HTR-8/SVneo (cell line): ENCODE data around the gene RFWD3.
A peak's percentile ranks its signal among the peaks of the same experiment; 100 is the strongest.

Experiments used
- DNase-seq: peaks from one replicate; pipeline ENCODE4 v3.0.0; 2011; ENCODE audit warnings: low spot score, mixed read lengths; ENCODE audit not compliant: insufficient read length
- FAIRE-seq: peaks from 2 replicates; lab custom pipeline; 2011; peaks lifted over from hg19 to GRCh38; lab: Jason Lieb, UNC

The RFWD3 gene

GRCh38 chr16:74625500-74626350 is 41.0 kb downstream of the RFWD3 start:
- DNase-seq (no peak), FAIRE-seq (no peak)

- DNase-seq (no peak), FAIRE-seq (no peak)
These were observed 42.8 kb downstream of the RFWD3 start for GRCh38 chr16:74623839-74624235.

DNA sequence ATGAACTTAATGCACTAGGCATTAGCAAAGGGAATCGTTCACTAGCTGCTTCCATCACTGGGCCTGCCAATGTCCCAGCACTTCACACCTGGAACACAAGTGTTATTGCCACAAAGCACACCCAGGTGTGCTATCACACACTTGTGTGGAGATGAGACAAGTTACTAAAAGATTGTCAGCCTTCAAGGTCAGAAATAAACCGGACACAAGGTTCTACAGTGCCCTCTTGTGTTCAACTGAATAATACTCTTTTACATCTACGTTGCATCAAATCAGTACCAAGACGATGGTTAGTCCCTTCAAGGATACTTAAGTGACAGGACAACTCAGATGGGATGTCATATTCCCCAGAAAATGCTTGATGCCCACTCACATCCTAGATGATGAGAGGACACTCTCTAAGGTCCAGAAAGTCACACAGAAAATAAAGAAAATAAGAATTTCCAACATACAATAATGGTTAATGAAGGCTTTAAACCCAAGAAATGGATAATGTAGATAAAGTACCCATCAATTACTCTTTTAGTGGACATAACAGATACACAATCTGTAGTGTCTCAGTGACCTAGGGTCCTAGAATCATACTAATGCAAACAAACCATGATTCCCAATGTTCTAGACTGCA is 43.4 kb downstream of the RFWD3 start:
- FAIRE-seq (no peak), DNase-seq (peak; percentile 53)

GRCh38 chr16:74622005-74622404 is 44.7 kb downstream of the RFWD3 start:
- DNase-seq: no peak

DNA sequence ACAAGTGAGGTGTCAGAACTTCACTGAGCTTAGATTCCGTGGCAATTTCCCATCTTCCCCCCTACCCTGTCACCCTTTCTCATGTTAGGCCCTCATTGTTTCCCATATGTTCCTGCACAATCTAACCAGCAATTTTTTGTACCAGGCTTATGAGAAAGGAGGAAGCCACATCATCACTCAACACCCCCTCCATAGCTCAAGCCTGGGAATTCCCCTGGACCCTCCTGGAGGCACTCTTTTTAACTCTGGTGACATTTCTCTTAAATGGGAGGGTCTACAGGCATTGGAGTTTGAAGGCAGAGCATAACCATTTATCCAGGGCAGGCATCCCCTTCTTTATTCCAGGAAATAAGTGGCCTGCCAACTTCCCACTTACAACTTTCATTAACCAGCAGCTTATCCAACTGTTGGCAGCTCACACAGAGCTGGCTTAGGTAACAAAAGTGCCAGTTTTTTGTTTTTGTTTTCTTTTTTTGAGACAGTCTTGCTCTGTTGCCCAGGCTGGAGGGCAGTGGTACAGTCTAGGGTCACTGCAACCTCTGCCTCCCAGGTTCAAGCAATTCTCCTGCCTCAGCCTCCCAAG is 49.4 kb downstream of the RFWD3 start:
- FAIRE-seq (no peak), DNase-seq (no peak)

More at GRCh38 chr16:74622005-74622404, 44.7 kb downstream of the RFWD3 start:
- no peak for FAIRE-seq

GRCh38 chr16:74611721-74612120 is 55.0 kb downstream of the RFWD3 start:
- DNase-seq (no peak), FAIRE-seq (no peak)

DNA sequence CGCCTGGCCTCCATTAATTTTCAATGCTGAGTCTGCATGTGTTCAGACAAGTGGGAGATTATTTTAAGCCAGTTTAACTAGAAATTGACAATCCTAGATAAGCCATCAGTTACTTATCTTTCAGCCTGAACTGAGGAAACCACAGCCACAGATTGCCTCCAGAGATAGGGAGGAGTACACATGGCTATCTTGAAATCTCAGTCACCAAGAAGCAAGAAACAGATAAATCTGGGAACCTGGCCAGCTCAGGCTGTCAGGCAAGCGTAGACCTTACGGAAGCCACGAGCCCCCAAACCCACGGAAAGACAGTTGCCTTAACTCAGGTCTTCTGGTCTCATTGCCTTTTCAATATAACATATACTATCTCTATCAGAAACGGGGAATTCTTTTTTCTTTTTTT is 57.7 kb downstream of the RFWD3 start:
- no peak for DNase-seq

DNA sequence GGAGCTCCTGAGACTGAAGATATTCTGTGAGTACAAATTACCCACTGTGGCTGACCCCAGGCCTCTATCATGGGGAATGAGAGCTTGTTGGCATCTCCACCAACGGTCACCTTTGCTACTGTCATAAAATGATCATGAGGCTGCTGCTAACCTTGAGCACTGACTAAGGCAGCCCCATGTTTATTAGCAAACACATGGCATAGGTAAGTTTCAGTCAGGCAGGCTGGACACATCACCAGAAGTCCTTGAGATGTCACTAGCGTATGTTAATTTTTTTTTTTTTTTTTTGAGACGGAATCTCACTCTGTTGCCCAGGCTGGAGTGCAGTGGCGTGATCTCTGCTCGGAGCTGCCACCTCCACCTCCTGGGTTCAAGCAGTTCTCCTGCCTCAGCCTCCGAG is 58.3 kb downstream of the RFWD3 start:
- DNase-seq (no peak), FAIRE-seq (no peak)

More for the DNA sequence above, 57.7 kb downstream of the RFWD3 start:
- FAIRE-seq: no peak

GRCh38 chr16:74607962-74608356 is 58.7 kb downstream of the RFWD3 start:
- FAIRE-seq (no peak), DNase-seq (peak; percentile 39)

GRCh38 chr16:74607310-74607961 is 59.2 kb downstream of the RFWD3 start:
- FAIRE-seq: no peak
- DNase-seq: no peak

DNA sequence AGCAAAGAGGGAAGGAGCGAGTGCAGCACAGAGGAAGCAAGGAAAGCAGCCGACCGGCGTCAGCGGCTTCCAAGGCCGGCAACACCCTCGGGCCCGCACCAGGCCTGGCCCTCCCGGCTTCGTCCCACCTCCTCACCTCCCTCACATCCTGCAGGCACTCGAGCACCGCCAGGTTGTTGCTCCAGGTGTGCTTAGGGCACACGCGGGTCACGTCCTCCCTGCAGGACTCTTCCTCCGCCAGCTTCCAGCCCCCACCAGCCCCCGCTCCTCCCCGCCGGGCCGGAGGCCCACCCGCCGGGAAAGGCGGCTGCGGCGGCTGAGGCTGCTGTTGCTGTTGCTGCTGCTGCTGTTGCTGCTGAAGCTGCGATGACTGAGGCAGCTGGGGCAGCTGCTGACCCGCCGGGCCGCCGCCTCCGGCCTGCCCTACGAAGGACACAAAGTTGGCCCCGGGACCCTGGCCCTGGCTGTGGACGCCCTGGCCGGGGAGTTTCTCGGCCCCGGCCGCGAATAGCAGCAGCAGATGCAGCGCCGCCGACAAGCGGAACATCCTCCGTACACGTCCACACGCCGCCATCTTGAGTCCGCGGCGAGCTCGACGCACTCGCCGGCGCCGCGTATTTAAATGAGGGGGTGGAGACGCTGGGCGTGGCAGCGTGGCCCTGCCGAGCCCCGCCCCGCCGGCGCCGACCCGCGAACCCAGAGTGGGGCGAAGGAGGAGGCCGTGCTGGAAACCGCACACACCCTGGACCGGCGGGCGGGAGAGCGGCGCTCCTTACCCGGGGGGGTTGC is 60.0 kb downstream of the RFWD3 start, which contains the start of gene GLG1:
Gene GLG1 (minus strand): TSS at position 594 of the 789 bp plus-strand sequence. CDS start 20 bp downstream, at position 574.
- FAIRE-seq (peak; percentile 90), DNase-seq (peak; percentile 92)

- FAIRE-seq: no peak
- no peak for DNase-seq
These were observed 60.7 kb downstream of the RFWD3 start for GRCh38 chr16:74605746-74606520.

- FAIRE-seq (no peak), DNase-seq (no peak)
These were observed 61.3 kb downstream of the RFWD3 start for GRCh38 chr16:74605332-74605731.

GRCh38 chr16:74603848-74604247 is 62.8 kb downstream of the RFWD3 start:
- FAIRE-seq (no peak), DNase-seq (no peak)

DNA sequence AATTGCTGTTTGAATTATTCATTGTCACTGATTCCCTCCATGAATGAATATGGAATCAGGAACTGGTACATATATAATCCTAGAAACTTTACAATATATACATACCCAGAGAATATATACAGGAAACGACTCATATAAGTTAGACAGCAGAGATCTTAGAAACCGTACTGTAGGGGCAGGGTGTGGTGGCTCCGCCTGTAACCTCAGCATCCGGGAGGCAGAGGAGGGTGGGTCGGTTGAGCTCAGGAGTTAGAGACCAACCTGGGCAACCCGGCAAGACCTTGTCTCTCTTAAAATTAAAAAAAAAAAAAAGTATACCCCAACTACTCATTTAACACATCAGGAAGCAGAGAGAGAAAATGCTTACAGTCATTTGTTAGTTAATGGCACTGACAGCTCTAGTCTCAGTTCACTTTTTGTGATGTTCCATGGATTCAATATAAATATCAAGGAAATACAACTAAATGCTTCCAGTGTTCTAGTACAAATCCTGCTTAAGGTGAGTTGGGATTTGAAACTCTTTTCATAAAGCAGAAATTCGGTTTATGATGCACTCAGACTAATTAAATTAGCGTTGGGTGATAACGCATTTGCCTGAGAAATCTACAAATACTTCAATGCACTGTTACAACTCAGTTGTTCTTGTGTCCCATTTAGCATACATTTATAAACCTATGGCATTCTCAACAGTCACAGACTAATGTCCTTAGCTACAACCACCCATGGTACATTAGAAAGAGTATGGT is 65.4 kb downstream of the RFWD3 start:
- no peak for FAIRE-seq
- DNase-seq: no peak

DNA sequence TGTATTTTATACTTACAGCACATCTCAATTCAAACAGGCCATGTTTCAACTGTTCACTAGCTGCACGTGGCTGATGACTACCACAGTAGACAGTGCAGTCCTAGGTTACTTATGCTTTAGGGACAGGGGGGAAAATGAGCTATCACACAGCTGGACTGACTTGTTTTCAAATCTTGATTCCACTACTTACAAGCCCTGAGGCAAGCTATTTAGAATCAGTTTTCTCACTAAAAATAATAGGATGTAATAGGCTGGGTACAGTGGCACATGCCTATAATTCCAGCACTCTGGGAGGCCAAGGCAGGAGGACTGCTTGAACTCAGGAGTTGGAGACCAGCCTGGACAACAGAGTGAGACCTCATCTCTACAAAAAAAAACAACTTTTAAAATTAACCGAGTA is 70.1 kb downstream of the RFWD3 start:
- FAIRE-seq: no peak
- DNase-seq: no peak

- FAIRE-seq (no peak), DNase-seq (no peak)
These were observed 73.8 kb downstream of the RFWD3 start for GRCh38 chr16:74592847-74593246.

DNA sequence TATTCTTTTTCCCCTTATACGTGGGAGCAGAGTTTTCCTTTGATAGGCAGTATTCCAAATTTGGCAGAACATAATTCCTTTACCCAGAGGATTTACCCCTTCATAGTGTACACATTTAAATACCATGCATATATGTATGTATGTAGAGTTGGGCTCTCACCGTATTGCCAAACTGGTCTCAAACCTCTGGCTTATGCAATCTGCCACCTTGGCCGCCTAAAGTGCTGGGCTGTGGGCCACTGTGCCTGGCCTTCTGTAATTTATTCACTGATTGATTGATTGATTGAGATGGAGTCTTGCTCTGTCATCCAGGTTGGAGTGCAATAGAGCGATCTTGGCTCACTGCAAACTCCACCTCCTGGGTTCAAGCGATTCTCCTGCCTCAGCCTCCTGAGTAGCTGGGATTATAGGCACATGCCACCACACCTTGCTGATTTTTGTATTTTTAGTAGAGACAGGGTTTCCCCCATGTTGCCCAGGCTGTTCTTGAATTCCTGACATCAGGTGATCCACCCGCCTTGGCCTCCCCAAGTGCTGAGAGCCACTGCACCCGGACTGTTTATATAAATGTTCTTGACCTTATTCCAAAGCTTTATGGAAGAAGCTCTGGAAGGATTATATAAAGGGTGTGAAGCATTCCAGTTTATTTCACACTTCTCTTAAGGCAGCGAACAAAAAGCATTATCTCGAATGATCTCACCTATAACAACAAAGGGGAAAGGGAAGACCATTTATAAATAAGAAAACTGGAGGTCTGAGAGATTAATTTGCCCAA is 74.6 kb downstream of the RFWD3 start:
- DNase-seq (no peak), FAIRE-seq (no peak)
